MG63 (cell line): Measurements from ENCODE around the gene SLC22A5. TPM values are rescaled to one million over a fixed set of nuclear protein-coding genes. Genes with fewer than 3 reads are reported as not detected.
A peak's percentile ranks its signal among the peaks of the same experiment; 100 is the strongest.

ENCODE experiments used
- DNase-seq: peaks from one replicate; pipeline ENCODE4 v3.0.0-alpha.2; 2020
- H3K27me3 ChIP-seq: fragments of 250-450 bp; sonication (Bioruptor Pico); 2 replicates; pipeline ENCODE4 v1.5.1; 2020; ENCODE audit warnings: mild to moderate bottlenecking, moderate library complexity
- H3K36me3 ChIP-seq: fragments of 250-450 bp; sonication (Bioruptor Pico); 2 replicates; pipeline ENCODE4 v1.5.1; 2020; ENCODE audit warnings: mild to moderate bottlenecking, moderate library complexity
- H3K4me3 ChIP-seq: fragments of 250-450 bp; sonication (Bioruptor Pico); 2 replicates; pipeline ENCODE4 v1.5.1; 2020; ENCODE audit warnings: mild to moderate bottlenecking, moderate library complexity
- H3K9me3 ChIP-seq: fragments of 250-450 bp; sonication (Bioruptor Pico); 2 replicates; pipeline ENCODE4 v1.5.1; 2020; ENCODE audit warnings: mild to moderate bottlenecking, moderate library complexity
- total RNA-seq: library from RNA; depleted of rRNA; stranded (reverse); fragments of >200 nt; shearing (Covaris generic); gene quantifications from 2 replicates; pipeline ENCODE4 v1.2.3, GENCODE V29; 2014; ENCODE audit warnings: low replicate concordance

The SLC22A5 gene
- total RNA-seq, 1 experiment from 2014 or later = 22.5 TPM

DNA sequence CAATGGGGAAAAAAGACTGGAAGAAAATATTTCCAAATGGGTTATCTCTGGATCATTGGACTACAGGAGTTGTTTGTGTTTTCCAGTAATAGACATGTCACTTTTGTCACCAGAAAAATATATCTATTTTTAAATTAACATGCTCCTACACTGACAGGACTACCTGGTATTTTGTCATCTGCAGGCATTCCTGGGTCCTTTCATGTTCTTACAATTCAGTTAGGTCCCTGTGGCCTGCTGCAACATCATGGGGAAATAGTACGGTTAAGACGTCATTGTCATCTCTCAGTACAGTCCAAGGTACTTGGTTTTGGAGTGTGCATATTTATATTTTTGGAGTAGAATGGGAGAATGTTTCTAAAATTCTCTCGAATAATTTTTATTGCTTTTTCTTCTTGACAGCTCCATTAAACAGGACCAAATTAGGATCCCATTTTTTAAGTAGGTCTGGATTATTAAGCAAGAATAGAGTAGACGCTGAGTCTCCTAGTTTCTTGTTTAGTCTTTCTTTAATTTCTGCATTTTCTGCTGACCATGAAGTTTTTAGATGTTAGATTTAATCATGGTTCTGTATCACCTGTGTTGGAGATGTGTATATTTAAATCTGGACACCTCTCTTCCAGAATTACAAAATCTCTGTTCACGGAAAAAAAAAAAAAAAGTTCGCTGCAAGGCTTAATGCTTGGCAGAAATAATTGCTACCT is 46.9 kb downstream of the SLC22A5 start:
- no peak overlapping the region for H3K4me3 ChIP-seq
- no peak for DNase-seq
- H3K36me3 ChIP-seq = peaks cover 32% of the 10 kb centered on the region
- no peaks in the 10 kb centered on the region for H3K27me3 ChIP-seq
- peaks cover 4% of the 10 kb centered on the region for H3K9me3 ChIP-seq

DNA sequence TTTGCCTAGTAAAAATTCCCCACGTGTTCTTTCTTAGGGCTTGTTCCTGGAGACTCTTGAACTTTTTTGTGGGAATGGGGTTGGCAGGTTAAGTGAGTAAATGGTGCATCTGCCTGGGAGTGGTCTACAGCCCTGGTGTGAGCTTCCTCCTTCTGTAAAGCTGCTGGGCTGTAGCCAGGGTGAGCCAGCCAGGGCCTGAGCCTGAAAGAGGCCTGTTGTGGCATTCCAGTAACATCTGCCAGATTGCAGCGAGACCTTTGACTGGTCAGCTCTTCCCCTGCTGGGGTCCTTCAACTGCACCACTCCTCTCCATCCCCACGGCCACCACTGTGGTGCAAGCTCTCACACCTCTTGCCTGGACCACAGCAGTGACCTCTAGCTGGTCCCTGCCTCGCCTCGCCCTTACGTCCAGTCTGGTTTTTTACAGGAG is 47.5 kb downstream of the SLC22A5 start:
- Histone ChIP-seq H3K9me3 (peaks cover 4% of the 10 kb centered on the region), H3K27me3 (no peaks in the 10 kb centered on the region), H3K36me3 (peaks cover 32% of the 10 kb centered on the region), H3K4me3 (no peak overlapping the region)
- peak; percentile 96 for DNase-seq

DNA sequence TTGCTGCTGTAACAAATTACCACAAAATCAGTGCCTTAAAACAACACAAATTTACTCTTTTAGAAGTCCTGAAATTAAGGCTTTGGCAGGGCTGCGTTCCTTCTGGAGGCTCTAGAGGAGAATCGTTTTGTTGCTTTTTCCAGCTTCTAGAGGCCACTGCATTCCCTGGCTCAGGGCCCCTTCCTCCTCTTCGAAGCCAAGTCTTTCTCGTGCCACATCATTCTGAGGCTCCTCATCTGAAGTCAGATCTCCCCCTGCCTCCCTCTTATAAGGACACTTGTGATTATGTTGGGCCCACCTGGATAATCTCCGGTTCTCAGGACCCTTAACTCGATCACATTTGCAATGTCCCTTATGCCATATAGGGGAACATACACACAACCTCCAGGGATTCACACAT is 48.0 kb downstream of the SLC22A5 start:
- Histone ChIP-seq H3K36me3 (peaks cover 34% of the 10 kb centered on the region), H3K27me3 (no peaks in the 10 kb centered on the region), H3K4me3 (no peak overlapping the region), H3K9me3 (peaks cover 4% of the 10 kb centered on the region)
- DNase-seq = peak; percentile 69

DNA sequence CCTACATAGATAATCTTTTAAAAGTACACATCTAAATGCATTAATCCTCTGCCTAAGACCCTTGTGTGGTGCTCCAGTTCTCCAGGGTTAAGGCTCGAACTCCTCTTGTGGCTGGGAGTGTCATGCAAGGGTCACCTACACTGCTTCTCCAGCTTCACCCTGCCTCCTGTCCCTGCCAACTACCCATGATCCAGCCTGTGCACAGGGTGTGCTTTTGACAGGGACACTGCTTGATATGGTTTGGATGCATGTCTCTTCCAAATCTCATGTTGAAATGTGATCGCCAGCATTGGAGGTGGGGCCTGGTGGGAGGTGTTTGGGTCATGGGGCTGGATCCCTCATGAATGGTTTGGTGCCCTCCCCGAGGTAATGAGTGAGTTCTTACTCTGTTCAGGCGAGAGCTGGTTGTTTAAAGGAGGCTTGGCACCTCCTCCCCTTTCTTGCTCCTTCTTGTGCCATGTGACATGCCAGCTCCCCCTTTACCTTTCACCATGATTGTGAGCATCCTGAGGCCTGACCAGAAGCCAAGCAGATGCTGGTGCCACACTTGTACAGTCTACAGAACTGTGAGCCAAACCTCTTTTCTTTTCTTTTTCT is 48.5 kb downstream of the SLC22A5 start:
- peaks cover 39% of the 10 kb centered on the region for H3K36me3 ChIP-seq
- no peaks in the 10 kb centered on the region for H3K27me3 ChIP-seq
- peaks cover 4% of the 10 kb centered on the region for H3K9me3 ChIP-seq
- DNase-seq = no peak
- H3K4me3 ChIP-seq = no peak overlapping the region

DNA sequence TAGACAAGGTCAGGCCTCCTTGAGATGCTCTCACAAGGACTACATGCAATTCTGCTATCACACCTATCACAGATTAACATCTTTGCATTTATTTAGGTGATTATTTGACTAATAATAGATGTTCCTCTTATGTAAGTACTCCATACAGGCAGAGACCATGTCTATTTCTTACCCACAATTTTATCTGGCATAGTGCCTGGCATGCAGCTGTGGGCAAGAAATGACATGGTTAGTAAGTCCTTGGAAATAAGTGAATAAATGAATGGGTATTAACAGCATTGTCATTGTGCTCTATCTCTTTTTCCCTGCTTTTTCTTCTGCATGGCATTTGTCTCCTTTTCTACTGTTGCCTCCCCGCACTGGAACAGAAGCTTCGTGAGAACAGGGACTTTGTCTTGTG is 49.4 kb downstream of the SLC22A5 start:
- peaks cover 38% of the 10 kb centered on the region for H3K36me3 ChIP-seq
- no peak overlapping the region for H3K4me3 ChIP-seq
- H3K27me3 ChIP-seq = no peaks in the 10 kb centered on the region
- no peak for DNase-seq
- H3K9me3 ChIP-seq = no peaks in the 10 kb centered on the region

DNA sequence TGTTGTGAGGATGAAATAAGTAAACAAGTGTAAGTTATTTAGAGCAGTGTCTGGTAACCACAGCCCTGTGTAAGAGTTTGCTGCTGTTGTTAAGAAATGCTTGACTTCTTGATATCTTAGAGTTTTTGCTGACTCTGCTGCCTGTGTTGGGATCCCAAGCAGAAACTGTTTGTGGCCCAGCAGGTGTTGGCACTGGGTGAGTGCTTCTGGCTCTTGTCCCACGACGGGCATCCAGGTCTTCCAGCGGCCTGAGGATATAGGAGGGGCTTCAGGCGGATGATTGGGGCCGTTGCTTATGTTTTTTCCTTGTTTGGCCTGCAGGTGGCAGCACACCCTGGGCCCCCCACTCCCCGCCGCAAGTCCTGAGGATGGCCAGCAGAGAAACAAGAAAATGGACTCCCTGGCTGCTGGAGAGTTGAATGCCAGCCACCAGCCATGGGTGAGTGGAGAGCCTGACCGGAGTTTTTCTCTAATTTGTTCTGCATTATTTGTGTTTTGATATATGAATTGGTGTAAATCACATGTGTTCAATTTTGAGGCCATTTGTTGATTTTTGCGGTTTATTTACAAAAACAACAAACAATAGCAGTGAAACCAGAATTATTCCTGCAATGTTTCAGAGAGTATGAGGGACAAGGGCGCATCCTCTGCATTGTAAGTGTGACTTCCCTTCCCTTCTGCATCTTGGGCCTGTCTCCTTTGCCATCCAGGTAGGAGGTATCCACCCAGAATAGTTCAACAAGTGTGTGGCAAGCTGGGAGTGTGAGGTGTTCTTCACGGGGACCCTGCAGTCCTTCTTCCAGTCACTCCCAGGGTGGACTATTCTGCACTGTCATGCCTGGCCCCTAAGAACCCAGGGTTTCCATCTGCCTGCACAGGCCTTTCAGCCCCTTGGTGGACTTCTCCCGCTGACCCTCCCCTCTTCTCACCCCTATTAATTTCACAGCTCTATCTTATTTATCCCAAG is 50.3 kb downstream of the SLC22A5 start:
- peak; percentile 82 for DNase-seq
- H3K36me3 ChIP-seq = peaks cover 44% of the 10 kb centered on the region
- no peak overlapping the region for H3K4me3 ChIP-seq
- H3K9me3 ChIP-seq = no peaks in the 10 kb centered on the region
- no peaks in the 10 kb centered on the region for H3K27me3 ChIP-seq

DNA sequence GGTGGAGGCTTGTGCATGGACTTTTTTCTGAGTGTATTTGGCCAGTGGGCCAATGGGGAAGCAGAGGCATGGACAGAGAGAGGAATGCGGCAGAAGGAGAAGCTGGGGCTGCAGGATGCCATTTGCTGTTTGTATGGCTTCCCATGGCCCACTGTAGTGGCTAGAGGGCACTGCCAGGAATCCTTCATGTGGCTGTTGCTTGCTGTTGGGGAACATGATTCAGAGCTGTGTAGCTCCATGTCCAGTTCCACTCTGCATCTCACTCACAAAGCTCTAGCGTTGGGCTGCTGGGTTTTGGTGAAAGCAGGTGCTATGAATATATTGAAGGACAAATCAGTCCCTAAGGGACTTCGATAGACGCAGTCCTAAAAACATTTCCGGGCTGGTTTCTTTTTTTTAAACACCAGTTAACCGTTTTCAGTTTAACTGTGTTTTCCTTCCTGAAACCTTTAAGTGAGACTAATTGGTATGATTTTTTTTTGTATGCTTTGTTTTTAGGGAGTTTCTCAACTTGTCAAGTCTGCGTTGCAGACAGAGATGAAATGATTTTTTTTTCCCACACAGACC is 51.3 kb downstream of the SLC22A5 start:
- H3K27me3 ChIP-seq = no peaks in the 10 kb centered on the region
- no peaks in the 10 kb centered on the region for H3K9me3 ChIP-seq
- no peak overlapping the region for H3K4me3 ChIP-seq
- peaks cover 50% of the 10 kb centered on the region for H3K36me3 ChIP-seq
- DNase-seq = no peak

DNA sequence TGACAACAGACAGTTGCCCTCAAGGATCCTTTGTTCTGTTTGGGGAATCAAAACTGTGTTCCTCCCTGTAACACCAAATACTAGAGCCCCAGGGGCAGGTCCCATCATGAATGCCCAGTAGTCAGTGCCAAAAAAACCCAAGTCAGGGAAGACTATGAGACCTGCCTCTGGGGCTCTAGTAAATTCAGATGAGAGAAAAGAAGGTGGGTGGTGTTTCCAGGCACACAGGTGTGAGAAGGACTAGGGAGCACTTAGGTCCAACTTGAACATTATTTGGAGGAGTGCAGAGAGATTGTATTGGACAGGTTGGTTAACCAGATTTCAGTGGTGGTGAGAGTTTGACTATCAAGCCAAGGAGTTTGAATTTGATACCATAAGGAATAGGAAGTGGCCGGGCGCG is 52.0 kb downstream of the SLC22A5 start:
- Histone ChIP-seq H3K9me3 (no peaks in the 10 kb centered on the region), H3K4me3 (no peak overlapping the region), H3K27me3 (no peaks in the 10 kb centered on the region), H3K36me3 (peaks cover 52% of the 10 kb centered on the region)
- DNase-seq = no peak

DNA sequence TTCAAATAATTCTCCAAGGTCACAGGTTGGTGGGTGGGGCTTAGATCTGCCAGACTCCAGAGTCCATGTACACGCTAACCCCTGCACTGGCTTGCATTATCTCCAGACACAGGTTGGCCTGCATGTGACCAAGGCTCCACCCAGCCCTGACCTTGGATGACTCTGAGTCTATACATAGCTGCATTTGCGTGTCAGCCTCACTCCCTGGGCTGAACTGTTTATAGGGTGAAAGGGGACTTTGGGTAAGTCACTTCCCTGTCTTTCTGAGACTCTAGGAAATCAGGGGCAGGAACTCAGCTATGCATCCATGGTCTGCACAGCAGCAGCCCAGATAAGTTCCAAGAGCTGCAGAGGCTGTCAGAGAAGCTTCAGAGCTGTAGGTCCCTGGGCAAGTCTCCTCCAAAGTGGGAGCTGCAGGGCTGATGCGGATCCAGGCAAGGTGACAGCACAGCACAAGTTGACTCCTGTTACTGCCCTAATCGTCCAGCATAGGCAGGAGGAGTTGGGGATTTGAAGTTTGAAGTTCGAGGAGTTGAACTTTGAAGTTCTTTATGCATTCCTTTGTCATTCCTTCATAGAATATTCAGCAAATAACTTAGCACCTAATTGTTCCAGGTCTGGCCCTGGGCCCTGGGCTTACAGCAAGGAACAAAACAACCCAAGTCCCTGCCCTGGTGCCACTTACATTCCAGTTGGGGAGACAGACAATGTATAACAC is 53.4 kb downstream of the SLC22A5 start:
- no peaks in the 10 kb centered on the region for H3K27me3 ChIP-seq
- H3K36me3 ChIP-seq = peaks cover 52% of the 10 kb centered on the region
- peak; percentile 71 for DNase-seq
- no peaks in the 10 kb centered on the region for H3K9me3 ChIP-seq
- H3K4me3 ChIP-seq = no peak overlapping the region

DNA sequence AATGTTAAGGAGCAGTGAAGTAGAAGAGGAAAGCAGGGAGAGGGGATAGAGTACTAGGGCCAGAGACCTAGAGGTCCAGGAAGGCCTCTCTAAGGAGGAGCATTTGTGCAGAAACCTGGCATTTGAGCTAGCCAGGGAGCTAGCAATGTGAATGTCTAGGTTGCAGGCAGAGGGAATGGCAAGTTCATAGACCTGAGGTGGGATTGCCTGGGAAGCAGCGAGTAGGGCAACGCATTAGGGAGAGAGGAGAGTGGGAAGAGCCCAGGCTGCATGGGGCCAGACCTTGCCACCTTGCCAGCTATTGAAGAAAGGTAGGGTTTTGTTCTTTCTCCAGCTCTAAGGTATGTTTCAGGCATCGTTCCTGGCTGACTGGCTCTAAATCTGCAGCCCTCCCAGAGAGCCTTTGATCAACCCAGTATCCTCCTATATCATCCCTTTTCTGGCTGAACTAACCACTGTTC is 54.0 kb downstream of the SLC22A5 start:
- H3K36me3 ChIP-seq = peaks cover 51% of the 10 kb centered on the region

DNA sequence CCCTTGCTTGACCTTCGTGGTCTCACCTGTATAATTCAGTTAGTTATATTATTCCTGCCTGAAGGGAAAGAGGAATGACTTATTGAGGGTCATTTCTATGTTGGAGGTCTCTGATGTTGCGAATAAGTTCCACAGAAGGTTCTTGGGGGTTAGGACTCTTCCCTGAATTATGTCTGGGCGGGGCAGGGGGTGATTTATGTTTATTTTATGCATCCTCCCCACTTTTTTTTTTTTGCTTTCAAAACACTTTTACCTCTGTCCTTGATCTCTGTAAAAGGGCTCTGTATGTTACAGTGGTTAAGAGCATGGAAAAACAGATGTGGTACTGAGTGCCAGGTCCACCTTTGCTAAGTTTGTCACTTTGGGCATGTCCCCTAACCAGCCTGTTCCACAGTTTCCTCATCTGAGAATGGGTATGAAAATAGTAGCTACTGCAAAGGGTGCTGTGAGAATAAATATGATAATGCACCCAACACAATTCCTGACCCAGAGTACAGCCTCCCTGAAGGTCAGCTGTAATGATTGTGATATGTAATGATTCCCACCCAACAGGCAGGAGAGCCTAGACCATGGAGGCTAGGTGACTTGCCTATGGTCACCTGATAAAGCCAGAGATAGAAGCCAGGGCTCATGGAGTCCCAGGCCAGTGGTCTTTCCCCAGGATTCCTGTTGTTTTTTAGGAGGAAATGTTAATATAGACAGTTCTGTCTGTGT is 54.8 kb downstream of the SLC22A5 start:
- DNase-seq = no peak

More for the DNA sequence above, 54.0 kb downstream of the SLC22A5 start:
- Histone ChIP-seq H3K9me3 (no peaks in the 10 kb centered on the region), H3K4me3 (no peak overlapping the region), H3K27me3 (no peaks in the 10 kb centered on the region)
- no peak for DNase-seq

DNA sequence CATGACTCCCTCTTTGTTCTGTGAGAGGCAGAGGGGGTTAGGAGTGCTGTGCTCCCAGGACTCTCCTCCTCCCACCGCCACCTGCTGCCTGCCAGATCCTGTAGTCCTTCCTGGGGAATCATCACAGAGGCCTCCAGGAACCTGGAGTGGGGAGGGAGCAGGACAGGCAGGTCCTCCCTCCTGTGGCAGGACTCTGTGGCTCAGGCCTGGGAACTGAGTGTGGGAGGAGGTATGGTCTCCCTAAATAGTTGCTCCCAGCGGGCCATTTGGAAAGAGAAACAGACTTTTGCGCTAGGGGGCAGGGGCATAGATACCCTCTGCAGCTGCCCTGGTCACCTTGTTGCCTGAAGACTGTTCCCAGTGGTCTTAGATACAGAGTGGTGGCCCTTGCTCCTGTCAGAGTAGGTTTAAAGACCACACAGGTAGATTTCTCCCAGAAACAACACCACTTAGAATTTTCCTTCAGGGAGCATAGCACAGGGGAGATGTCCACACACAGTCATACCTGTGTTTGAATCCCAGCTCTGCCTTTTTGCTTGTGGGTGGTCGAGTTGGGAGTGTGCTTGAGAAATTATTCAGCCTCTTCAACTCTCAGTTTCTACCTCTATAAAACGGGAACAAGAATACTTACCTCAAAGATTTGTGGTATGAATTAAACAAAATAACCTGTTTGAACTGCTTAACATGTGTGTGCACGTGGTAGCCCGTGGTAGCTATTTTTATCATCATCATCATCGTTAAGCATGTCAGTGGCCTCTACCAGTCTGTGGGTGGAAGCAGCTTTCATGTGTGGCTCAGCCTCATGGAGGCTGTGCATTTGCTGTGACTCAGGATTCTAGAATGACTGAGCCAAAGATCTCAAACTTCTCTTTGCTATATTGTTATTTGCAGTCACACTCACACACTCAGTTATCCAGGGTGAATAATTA is 55.8 kb downstream of the SLC22A5 start:
- Histone ChIP-seq H3K4me3 (no peak overlapping the region), H3K36me3 (peaks cover 39% of the 10 kb centered on the region), H3K9me3 (no peaks in the 10 kb centered on the region), H3K27me3 (no peaks in the 10 kb centered on the region)
- peak; percentile 84 for DNase-seq

More for the DNA sequence above, 54.8 kb downstream of the SLC22A5 start:
- H3K36me3 ChIP-seq = peaks cover 45% of the 10 kb centered on the region
- H3K9me3 ChIP-seq = no peaks in the 10 kb centered on the region
- no peak overlapping the region for H3K4me3 ChIP-seq
- no peaks in the 10 kb centered on the region for H3K27me3 ChIP-seq

DNA sequence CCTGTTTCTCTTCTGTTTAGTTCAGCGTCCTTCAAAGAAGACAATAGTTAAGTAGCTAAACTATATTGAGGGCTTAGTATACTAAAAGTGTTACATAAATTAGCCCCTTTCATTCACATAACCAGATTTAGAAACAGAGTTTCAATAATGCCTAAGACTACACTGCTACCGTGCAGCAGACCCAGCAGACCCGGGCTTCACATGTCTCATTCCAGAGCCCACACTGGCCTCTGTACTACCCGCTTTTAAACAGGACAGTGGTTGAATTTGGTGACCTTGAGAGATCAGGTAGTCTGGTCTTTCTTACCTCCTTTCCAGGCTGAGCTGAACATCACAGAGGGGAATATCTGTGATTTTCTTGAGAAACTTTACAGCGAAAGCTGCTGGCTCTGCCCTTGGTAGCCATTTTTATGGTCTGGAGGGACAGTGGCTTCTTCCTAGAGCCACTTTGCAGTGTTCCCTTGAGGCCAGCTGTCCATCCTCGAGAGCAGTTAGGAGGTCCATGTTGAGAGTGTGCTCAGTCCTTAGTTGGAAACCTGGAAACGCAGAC is 56.5 kb downstream of the SLC22A5 start:
- Histone ChIP-seq H3K36me3 (peaks cover 35% of the 10 kb centered on the region), H3K9me3 (no peaks in the 10 kb centered on the region), H3K27me3 (no peaks in the 10 kb centered on the region), H3K4me3 (no peak overlapping the region)
- DNase-seq = no peak

DNA sequence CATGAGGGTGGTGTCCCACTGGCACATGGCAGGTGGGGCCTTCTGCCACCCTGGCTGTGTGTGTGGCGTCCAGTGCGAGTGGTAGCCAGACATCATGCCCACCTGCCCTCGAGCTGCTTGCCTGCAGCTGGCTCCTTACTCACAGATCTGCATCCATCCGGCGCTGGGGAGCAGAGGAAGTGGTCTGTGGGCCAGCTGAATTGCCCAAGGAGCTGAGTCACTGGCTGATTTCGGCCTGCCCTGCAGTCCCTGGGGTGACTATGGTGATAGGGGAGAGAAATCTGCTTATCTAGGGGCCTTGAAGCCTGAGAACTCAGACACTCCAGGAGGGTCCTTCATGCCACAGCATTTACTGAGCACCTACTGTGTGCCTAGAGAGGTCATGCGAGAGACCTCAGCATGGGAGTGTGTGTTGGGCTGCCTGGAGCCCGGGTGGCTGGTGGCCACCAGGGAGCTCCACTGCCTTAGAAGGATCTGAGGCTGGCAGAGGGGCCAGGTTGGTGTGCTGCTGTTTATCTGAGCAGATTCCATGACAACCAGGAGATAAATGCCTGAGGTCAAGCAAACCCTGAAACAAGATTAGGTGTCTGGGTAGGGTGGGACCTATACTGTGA is 57.1 kb downstream of the SLC22A5 start:
- H3K36me3 ChIP-seq = peaks cover 32% of the 10 kb centered on the region
- H3K4me3 ChIP-seq = no peak overlapping the region
- H3K27me3 ChIP-seq = no peaks in the 10 kb centered on the region
- no peaks in the 10 kb centered on the region for H3K9me3 ChIP-seq
- peak; percentile 96 for DNase-seq
